OCI-LY7 (cell line): ENCODE results near the gene NTSR1. TPM values are rescaled to one million over a fixed set of nuclear protein-coding genes. Genes with fewer than 3 reads are reported as not detected.

Source experiments
- BruUV-seq: library from RNA; stranded (reverse); fragments of 400-500 nt; replicated peaks from 2 replicates; lab custom pipeline; 2021; lab: Mats Ljungman, UMichigan
- CTCF ChIA-PET: fragments of 300-600 bp; sonication (Branson Sonifier 250); formaldehyde crosslinking; loops from one replicate; lab custom pipeline; 2022; ENCODE audit warnings: antibody characterized with exemption; ENCODE audit not compliant: unreplicated experiment; lab: Charles Lee
- POLR2A ChIA-PET: fragments of 300-600 bp; sonication (Branson Sonifier 250); formaldehyde crosslinking; loops from one replicate; lab custom pipeline; 2022; ENCODE audit warnings: antibody characterized with exemption; lab: Charles Lee
- DNase-seq: peaks from one replicate; pipeline ENCODE4 v3.0.0-alpha.2; 2015; ENCODE audit warnings: low spot score
- H2AFZ ChIP-seq: fragments of 200-600 bp; sonication (generic), shearing (Covaris generic); 2 replicates; pipeline ENCODE4 v1.6.1; 2014; ENCODE audit warnings: mild to moderate bottlenecking, antibody characterized with exemption, low read length, moderate library complexity
- H3K27ac ChIP-seq: fragments of 200-600 bp; sonication (generic); 2 replicates; pipeline ENCODE4 v1.5.1; 2014; ENCODE audit warnings: mixed run types, low read depth, mild to moderate bottlenecking, moderate library complexity, low read length, inconsistent platforms; ENCODE audit not compliant: poor library complexity, severe bottlenecking
- H3K36me3 ChIP-seq: fragments of 200-600 bp; sonication (generic); 2 replicates; pipeline ENCODE4 v1.6.1; 2014; ENCODE audit warnings: mild to moderate bottlenecking, antibody characterized with exemption, low read length, moderate library complexity, mixed read lengths; ENCODE audit not compliant: insufficient read depth
- H3K4me1 ChIP-seq: fragments of 200-600 bp; sonication (generic); 2 replicates; pipeline ENCODE4 v1.5.1; 2014; ENCODE audit warnings: mild to moderate bottlenecking, low read length; ENCODE audit not compliant: insufficient read depth, poor library complexity, severe bottlenecking
- H3K4me2 ChIP-seq: fragments of 200-600 bp; sonication (generic); 2 replicates; pipeline ENCODE4 v1.6.1; 2014; ENCODE audit warnings: mild to moderate bottlenecking, low read length
- H3K4me3 ChIP-seq: fragments of 200-600 bp; sonication (generic); 2 replicates; pipeline ENCODE4 v1.5.1; 2014; ENCODE audit warnings: mild to moderate bottlenecking, low read depth, low read length; ENCODE audit not compliant: poor library complexity, severe bottlenecking
- H3K79me2 ChIP-seq: fragments of 200-600 bp; sonication (generic); 2 replicates; pipeline ENCODE4 v1.6.1; 2016; ENCODE audit warnings: low read depth, mild to moderate bottlenecking, low read length, moderate library complexity, mixed read lengths; ENCODE audit not compliant: insufficient read depth
- H3K9me2 ChIP-seq: fragments of 200-600 bp; sonication (generic); 2 replicates; pipeline ENCODE4 v1.6.1; 2016; ENCODE audit warnings: mild to moderate bottlenecking, low read length, mixed read lengths; ENCODE audit not compliant: insufficient read depth
- H3K9me3 ChIP-seq: fragments of 200-600 bp; sonication (generic); 2 replicates; pipeline ENCODE4 v1.6.1; 2014; ENCODE audit warnings: mild to moderate bottlenecking, mixed run types, low read length, mixed read lengths
- H4K20me1 ChIP-seq: fragments of 200-600 bp; sonication (generic); 2 replicates; pipeline ENCODE4 v1.6.1; 2014; ENCODE audit warnings: mild to moderate bottlenecking, antibody characterized with exemption, low read length, moderate library complexity, mixed read lengths; ENCODE audit not compliant: insufficient read depth
- CTCF ChIP-seq: fragments of 200-600 bp; sonication (generic); conservative IDR thresholded peaks from 2 replicates; pipeline ENCODE4 v1.5.1; 2014; ENCODE audit warnings: mild to moderate bottlenecking, antibody characterized with exemption, low read length, moderate library complexity, mixed read lengths
- EZH2phosphoT487 ChIP-seq: fragments of 200-600 bp; sonication (generic); IDR thresholded peaks from 2 replicates; pipeline ENCODE4 v1.6.1; 2018; ENCODE audit warnings: low read depth, borderline replicate concordance, mild to moderate bottlenecking, mixed run types, antibody characterized with exemption, low read length, moderate library complexity, mixed read lengths
- intact Hi-C: fragments of 100-400 bp; cut with micrococcal nuclease; formaldehyde crosslinking; loops from one replicate; pipeline ENCODE4 v1.10.0; 2022; ENCODE audit not compliant: unreplicated experiment
- total RNA-seq, 2 experiments: library from RNA; depleted of rRNA in 1 of 2; stranded (reverse); fragments of >200 nt in 1 of 2; shearing (Covaris generic) in 1 of 2; gene quantifications; 2 replicates each; pipeline ENCODE4 v1.2.3, GENCODE V29; 2014 to 2022

The NTSR1 gene
- total RNA-seq, 2 experiments from 2014 or later: not detected

- H3K9me3 ChIP-seq: no peaks in the 10 kb centered on the region
- H3K79me2 ChIP-seq: no peaks in the 10 kb centered on the region
- H3K4me2 ChIP-seq: no peak overlapping the region
- POLR2A ChIA-PET: interaction anchor here (0.6 kb wide), 1 partner anchor 151 kb away, joined by 3 read pairs; no protein-coding TSS in a partner anchor
- H2AFZ ChIP-seq: no peak overlapping the region
- intact Hi-C loops: no loop called here
- no peak for DNase-seq
- TF ChIP-seq EZH2phosphoT487 (no peak), CTCF (no peak)
- H3K4me1 ChIP-seq: peaks cover 4% of the 10 kb centered on the region
- no peaks in the 10 kb centered on the region for H4K20me1 ChIP-seq
- no peaks in the 10 kb centered on the region for H3K36me3 ChIP-seq
- H3K4me3 ChIP-seq: no peak overlapping the region
- CTCF ChIA-PET: no interaction called here
- no TSS peak for BruUV-seq
- no peaks in the 10 kb centered on the region for H3K9me2 ChIP-seq
- H3K27ac ChIP-seq: no peak overlapping the region
Measured at GRCh38 chr20:62782149-62782892, 73.7 kb downstream of the NTSR1 start.

DNA sequence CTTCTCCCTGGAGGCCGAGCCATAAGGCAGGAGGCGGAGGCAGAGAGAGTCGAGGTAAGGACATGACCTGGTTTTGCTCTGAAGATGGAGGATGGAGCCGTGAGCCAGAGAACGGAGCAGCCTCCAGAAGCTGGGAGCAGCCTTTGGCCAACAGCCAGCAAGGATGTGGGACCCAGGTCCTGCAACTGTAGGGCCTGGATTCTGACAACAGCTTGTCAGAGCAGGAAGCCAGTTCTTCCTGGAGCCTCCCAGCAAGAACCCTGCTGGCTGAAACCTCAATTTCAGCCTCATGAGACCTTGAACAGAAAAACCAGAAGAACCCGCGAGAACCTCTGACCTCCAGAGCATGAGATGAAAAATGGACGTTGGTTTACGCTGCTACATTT, 74.2 kb downstream of the NTSR1 start:
- Histone ChIP-seq H2AFZ (no peak overlapping the region), H3K9me2 (no peaks in the 10 kb centered on the region), H3K36me3 (no peaks in the 10 kb centered on the region), H3K4me1 (no peaks in the 10 kb centered on the region), H3K9me3 (no peaks in the 10 kb centered on the region), H3K79me2 (no peaks in the 10 kb centered on the region), H3K4me3 (no peak overlapping the region), H4K20me1 (no peaks in the 10 kb centered on the region), H3K27ac (no peak overlapping the region), H3K4me2 (no peak overlapping the region)
- intact Hi-C loops: no loop called here
- ChIA-PET POLR2A (interaction anchor here (0.6 kb wide), 1 partner anchor 152 kb away, joined by 3 read pairs; no protein-coding TSS in a partner anchor), CTCF (no interaction called here)
- no peak for DNase-seq
- no TSS peak for BruUV-seq
- TF ChIP-seq EZH2phosphoT487 (no peak), CTCF (no peak)

GRCh38 chr20:62784497-62784896, 75.9 kb downstream of the NTSR1 start:
- Histone ChIP-seq H3K4me2 (no peak overlapping the region), H3K9me2 (no peaks in the 10 kb centered on the region), H3K9me3 (no peaks in the 10 kb centered on the region), H3K4me3 (no peak overlapping the region), H3K4me1 (no peaks in the 10 kb centered on the region), H3K79me2 (no peaks in the 10 kb centered on the region), H3K36me3 (no peaks in the 10 kb centered on the region), H2AFZ (no peak overlapping the region), H4K20me1 (no peaks in the 10 kb centered on the region), H3K27ac (no peak overlapping the region)
- ChIA-PET CTCF (no interaction called here), POLR2A (interaction anchor here (1.2 kb wide), 1 partner anchor 10 kb away, joined by 3 read pairs; no protein-coding TSS in a partner anchor)
- intact Hi-C loops: no loop called here
- BruUV-seq: no TSS peak
- no peak for TF ChIP-seq EZH2phosphoT487
- TF ChIP-seq CTCF: no peak
- no peak for DNase-seq
